ENCODE data around the gene MYOM1. TPM values are rescaled to one million over a fixed set of nuclear protein-coding genes. Genes with fewer than 3 reads are reported as not detected.
"Not testable (repeated sequence)": the region's sequence is repeated elsewhere in the genome, so short reads cannot be mapped to it uniquely, and the experiment has no call there.

The MYOM1 gene
- polyA plus RNA-seq, 1 experiment = 0.02 TPM

GRCh38 chr18:3054780-3055179 is 165.0 kb downstream of the MYOM1 start:
- CTCF ChIA-PET = no interaction called here
- no peak for TF ChIP-seq CTCF (IDR thresholded peaks at IDR 0.05; ENCODE audit: low read depth, low read length)
- Histone ChIP-seq H3K27ac (ENCODE audit: low read depth, low read length) (no peak overlapping the region), H3K9me3 (ENCODE audit: control insufficient read depth, insufficient read depth, low read length) (peaks cover 3% of the 10 kb centered on the region; the same call in 1 of the 2 replicates), H3K27me3 (ENCODE audit: control insufficient read depth, insufficient read depth, low read length) (peaks cover 2% of the 10 kb centered on the region), H3K4me3 (ENCODE audit: low read depth, low read length) (no peak overlapping the region)
- DNase-seq (ENCODE audit: low read depth, low spot score) = no peak
- POLR2A ChIA-PET = no interaction called here

- Histone ChIP-seq H3K27me3 (ENCODE audit: control insufficient read depth, insufficient read depth, low read length) (peaks cover 2% of the 10 kb centered on the region), H3K27ac (ENCODE audit: low read depth, low read length) (no peak overlapping the region), H3K9me3 (ENCODE audit: control insufficient read depth, insufficient read depth, low read length) (peaks cover 3% of the 10 kb centered on the region; the same call in 1 of the 2 replicates), H3K4me3 (ENCODE audit: low read depth, low read length) (no peak overlapping the region)
- DNase-seq (ENCODE audit: low read depth, low spot score) = no peak
- ChIA-PET CTCF (no interaction called here), POLR2A (no interaction called here)
- no peak for TF ChIP-seq CTCF (IDR thresholded peaks at IDR 0.05; ENCODE audit: low read depth, low read length)
Measured at GRCh38 chr18:3054214-3054613, 165.6 kb downstream of the MYOM1 start.

GRCh38 chr18:3053081-3053480 is 166.7 kb downstream of the MYOM1 start:
- no peak for TF ChIP-seq CTCF (IDR thresholded peaks at IDR 0.05; ENCODE audit: low read depth, low read length)
- Histone ChIP-seq H3K4me3 (ENCODE audit: low read depth, low read length) (no peak overlapping the region), H3K27me3 (ENCODE audit: control insufficient read depth, insufficient read depth, low read length) (peaks cover 2% of the 10 kb centered on the region), H3K27ac (ENCODE audit: low read depth, low read length) (no peak overlapping the region), H3K9me3 (ENCODE audit: control insufficient read depth, insufficient read depth, low read length) (peaks cover 3% of the 10 kb centered on the region; the same call in 1 of the 2 replicates)
- CTCF ChIA-PET = interaction anchor here (1.0 kb wide), 1 partner anchor 9 kb away, joined by 3 read pairs; no protein-coding TSS in a partner anchor
- POLR2A ChIA-PET = no interaction called here
- no peak for DNase-seq (ENCODE audit: low read depth, low spot score)

GRCh38 chr18:3052411-3052758 is 167.4 kb downstream of the MYOM1 start:
- Histone ChIP-seq H3K27me3 (ENCODE audit: control insufficient read depth, insufficient read depth, low read length) (peaks cover 2% of the 10 kb centered on the region), H3K27ac (ENCODE audit: low read depth, low read length) (no peak overlapping the region), H3K4me3 (ENCODE audit: low read depth, low read length) (no peak overlapping the region), H3K9me3 (ENCODE audit: control insufficient read depth, insufficient read depth, low read length) (peaks cover 3% of the 10 kb centered on the region; the same call in 1 of the 2 replicates)
- DNase-seq (ENCODE audit: low read depth, low spot score) = no peak
- ChIA-PET CTCF (interaction anchor here (0.7 to 1.3 kb wide), 3 partner anchors 9 to 12 kb away, joined by 3 to 4 read pairs (median 3); no protein-coding TSS in a partner anchor), POLR2A (no interaction called here)
- no peak for TF ChIP-seq CTCF (IDR thresholded peaks at IDR 0.05; ENCODE audit: low read depth, low read length)

GRCh38 chr18:3051718-3052410 is 167.9 kb downstream of the MYOM1 start:
- H3K9me3 ChIP-seq (ENCODE audit: control insufficient read depth, insufficient read depth, low read length) = peaks cover 3% of the 10 kb centered on the region; the same call in 1 of the 2 replicates
- no peak overlapping the region for H3K27ac ChIP-seq (ENCODE audit: low read depth, low read length)
- ChIA-PET CTCF (interaction anchor here (0.7 to 1.3 kb wide), 3 partner anchors 10 to 11 kb away, joined by 3 to 4 read pairs (median 3); no protein-coding TSS in a partner anchor), POLR2A (no interaction called here)
- H3K4me3 ChIP-seq (ENCODE audit: low read depth, low read length) = no peak overlapping the region
- H3K27me3 ChIP-seq (ENCODE audit: control insufficient read depth, insufficient read depth, low read length) = no peaks in the 10 kb centered on the region
- TF ChIP-seq CTCF (IDR thresholded peaks at IDR 0.05; ENCODE audit: low read depth, low read length) = no peak
- no peak for DNase-seq (ENCODE audit: low read depth, low spot score)

GRCh38 chr18:3049897-3050454 is 169.8 kb downstream of the MYOM1 start:
- DNase-seq (ENCODE audit: low read depth, low spot score); H3K27me3 ChIP-seq (ENCODE audit: control insufficient read depth, insufficient read depth, low read length); CTCF ChIA-PET; H3K4me3 ChIP-seq (ENCODE audit: low read depth, low read length); POLR2A ChIA-PET; H3K27ac ChIP-seq (ENCODE audit: low read depth, low read length); H3K9me3 ChIP-seq (ENCODE audit: control insufficient read depth, insufficient read depth, low read length): not testable (repeated sequence)

All from AG04450 (cell line).